ENCODE data around the gene GNL2.

GRCh38 chr1:37609994-37610393, 14.3 kb upstream of the GNL2 start:
- TF ChIP-seq TAF1 (IDR thresholded peaks at IDR 0.05; ENCODE audit: borderline replicate concordance, insufficient read depth, low read length) (no peak), SIN3A (IDR thresholded peaks at IDR 0.05; ENCODE audit: borderline replicate concordance, insufficient read depth, low read length) (no peak), POLR2AphosphoS5 (IDR thresholded peaks at IDR 0.05; ENCODE audit: low read depth, low read length) (no peak), FOXP2 (optimal IDR thresholded peaks at IDR 0.05; ENCODE audit: borderline replicate concordance, extremely low read depth, extremely low read length, insufficient read depth) (no peak)
- TF ChIP-seq, protein P1, sequence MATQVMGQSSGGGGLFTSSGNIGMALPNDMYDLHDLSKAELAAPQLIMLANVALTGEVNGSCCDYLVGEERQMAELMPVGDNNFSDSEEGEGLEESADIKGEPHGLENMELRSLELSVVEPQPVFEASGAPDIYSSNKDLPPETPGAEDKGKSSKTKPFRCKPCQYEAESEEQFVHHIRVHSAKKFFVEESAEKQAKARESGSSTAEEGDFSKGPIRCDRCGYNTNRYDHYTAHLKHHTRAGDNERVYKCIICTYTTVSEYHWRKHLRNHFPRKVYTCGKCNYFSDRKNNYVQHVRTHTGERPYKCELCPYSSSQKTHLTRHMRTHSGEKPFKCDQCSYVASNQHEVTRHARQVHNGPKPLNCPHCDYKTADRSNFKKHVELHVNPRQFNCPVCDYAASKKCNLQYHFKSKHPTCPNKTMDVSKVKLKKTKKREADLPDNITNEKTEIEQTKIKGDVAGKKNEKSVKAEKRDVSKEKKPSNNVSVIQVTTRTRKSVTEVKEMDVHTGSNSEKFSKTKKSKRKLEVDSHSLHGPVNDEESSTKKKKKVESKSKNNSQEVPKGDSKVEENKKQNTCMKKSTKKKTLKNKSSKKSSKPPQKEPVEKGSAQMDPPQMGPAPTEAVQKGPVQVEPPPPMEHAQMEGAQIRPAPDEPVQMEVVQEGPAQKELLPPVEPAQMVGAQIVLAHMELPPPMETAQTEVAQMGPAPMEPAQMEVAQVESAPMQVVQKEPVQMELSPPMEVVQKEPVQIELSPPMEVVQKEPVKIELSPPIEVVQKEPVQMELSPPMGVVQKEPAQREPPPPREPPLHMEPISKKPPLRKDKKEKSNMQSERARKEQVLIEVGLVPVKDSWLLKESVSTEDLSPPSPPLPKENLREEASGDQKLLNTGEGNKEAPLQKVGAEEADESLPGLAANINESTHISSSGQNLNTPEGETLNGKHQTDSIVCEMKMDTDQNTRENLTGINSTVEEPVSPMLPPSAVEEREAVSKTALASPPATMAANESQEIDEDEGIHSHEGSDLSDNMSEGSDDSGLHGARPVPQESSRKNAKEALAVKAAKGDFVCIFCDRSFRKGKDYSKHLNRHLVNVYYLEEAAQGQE (IDR thresholded peaks at IDR 0.05; ENCODE audit: insufficient read depth in 1 of 2, low read depth in 2 of 2, low read length in 2 of 2): no peak
